ENCODE measurements around the gene TSPAN18.

Gene TSPAN18

GRCh38 chr11:44785856-44786607, 59.3 kb downstream of the TSPAN18 start:
- no peak for DNase-seq (ENCODE audit: low read depth)
- TF ChIP-seq, protein P1, sequence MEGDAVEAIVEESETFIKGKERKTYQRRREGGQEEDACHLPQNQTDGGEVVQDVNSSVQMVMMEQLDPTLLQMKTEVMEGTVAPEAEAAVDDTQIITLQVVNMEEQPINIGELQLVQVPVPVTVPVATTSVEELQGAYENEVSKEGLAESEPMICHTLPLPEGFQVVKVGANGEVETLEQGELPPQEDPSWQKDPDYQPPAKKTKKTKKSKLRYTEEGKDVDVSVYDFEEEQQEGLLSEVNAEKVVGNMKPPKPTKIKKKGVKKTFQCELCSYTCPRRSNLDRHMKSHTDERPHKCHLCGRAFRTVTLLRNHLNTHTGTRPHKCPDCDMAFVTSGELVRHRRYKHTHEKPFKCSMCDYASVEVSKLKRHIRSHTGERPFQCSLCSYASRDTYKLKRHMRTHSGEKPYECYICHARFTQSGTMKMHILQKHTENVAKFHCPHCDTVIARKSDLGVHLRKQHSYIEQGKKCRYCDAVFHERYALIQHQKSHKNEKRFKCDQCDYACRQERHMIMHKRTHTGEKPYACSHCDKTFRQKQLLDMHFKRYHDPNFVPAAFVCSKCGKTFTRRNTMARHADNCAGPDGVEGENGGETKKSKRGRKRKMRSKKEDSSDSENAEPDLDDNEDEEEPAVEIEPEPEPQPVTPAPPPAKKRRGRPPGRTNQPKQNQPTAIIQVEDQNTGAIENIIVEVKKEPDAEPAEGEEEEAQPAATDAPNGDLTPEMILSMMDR (IDR thresholded peaks at IDR 0.05; ENCODE audit: insufficient read depth, low read depth, low read length, missing control alignments) = peak; percentile 21
- no peak overlapping the region for H3K4me3 ChIP-seq (ENCODE audit: low read depth, low read length)

GRCh38 chr11:44787070-44787469, 60.3 kb downstream of the TSPAN18 start:
- DNase-seq (ENCODE audit: low read depth) = no peak
- TF ChIP-seq, protein P1 (IDR thresholded peaks at IDR 0.05; ENCODE audit: insufficient read depth, low read depth, low read length, missing control alignments) = no peak
- H3K4me3 ChIP-seq (ENCODE audit: low read depth, low read length) = no peak overlapping the region

GRCh38 chr11:44787981-44788380, 61.2 kb downstream of the TSPAN18 start:
- H3K4me3 ChIP-seq (ENCODE audit: low read depth, low read length) = no peak overlapping the region
- TF ChIP-seq, protein P1 (IDR thresholded peaks at IDR 0.05; ENCODE audit: insufficient read depth, low read depth, low read length, missing control alignments) = no peak
- DNase-seq (ENCODE audit: low read depth) = no peak

DNA sequence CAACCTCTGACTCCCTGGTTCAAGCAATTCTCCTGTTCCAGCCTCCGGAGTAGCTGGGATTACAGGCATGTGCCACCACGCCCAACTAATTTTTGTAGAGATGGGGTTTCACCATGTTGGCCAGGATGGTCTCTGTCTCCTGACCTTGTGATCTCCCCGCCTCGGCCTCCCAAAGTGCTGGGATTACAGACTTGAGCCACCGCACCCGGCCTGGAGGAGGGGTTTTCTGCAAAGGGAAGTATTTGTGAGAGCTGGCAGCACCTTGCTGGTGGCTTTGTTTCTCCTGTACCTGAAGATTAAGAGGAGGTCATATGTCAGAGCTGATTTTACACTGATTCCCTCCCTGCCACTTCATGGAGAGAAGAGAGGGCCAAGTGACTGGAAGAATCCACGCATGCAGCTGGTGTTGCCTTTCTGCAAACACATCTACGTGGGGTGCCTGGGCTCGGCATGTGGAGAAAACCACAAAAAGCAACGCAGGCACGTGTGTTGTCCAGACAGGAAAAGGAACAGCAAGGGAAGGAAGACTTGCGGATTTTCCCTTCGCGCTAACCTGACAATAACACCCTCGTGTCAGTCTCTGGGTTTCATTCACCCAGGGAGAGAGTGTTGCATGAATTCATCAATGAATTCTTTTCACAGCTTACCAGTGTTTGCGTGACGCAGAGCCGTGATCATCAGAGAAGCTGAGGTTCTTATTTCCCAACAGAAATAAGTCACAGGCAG, 61.9 kb downstream of the TSPAN18 start:
- no peak for DNase-seq (ENCODE audit: low read depth)
- no peak overlapping the region for H3K4me3 ChIP-seq (ENCODE audit: low read depth, low read length)
- TF ChIP-seq, protein P1 (IDR thresholded peaks at IDR 0.05; ENCODE audit: insufficient read depth, low read depth, low read length, missing control alignments) = no peak

DNA sequence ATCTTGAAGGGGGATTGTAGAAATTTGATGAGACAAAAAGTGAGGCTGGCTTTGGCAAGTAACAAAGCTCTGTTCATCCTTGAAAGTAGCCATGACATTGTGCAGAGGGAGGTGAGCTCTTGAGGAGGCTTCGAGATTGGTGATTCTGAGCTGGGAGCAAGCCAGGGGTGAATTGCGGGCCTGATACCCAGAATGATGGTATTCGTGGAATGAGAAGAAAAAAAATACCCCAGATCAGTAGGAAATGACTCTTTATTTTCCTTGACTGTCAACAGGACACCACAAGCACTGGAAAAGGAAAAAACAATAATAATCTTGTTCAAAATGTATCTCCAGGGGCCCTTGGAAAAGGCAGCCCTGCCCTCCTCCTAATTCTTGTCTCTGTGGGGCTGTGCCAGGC, 62.7 kb downstream of the TSPAN18 start:
- TF ChIP-seq, protein P1 (IDR thresholded peaks at IDR 0.05; ENCODE audit: insufficient read depth, low read depth, low read length, missing control alignments) = no peak
- H3K4me3 ChIP-seq (ENCODE audit: low read depth, low read length) = no peak overlapping the region
- no peak for DNase-seq (ENCODE audit: low read depth)

GRCh38 chr11:44790211-44790610, 63.4 kb downstream of the TSPAN18 start:
- TF ChIP-seq, protein P1 (IDR thresholded peaks at IDR 0.05; ENCODE audit: insufficient read depth, low read depth, low read length, missing control alignments) = no peak
- DNase-seq (ENCODE audit: low read depth) = no peak
- H3K4me3 ChIP-seq (ENCODE audit: low read depth, low read length) = no peak overlapping the region

Measured in GM12865 (cell line).